ENCODE results near the gene DCAF15.
A peak's percentile ranks its signal among the peaks of the same experiment; 100 is the strongest.

The DCAF15 gene

DNA sequence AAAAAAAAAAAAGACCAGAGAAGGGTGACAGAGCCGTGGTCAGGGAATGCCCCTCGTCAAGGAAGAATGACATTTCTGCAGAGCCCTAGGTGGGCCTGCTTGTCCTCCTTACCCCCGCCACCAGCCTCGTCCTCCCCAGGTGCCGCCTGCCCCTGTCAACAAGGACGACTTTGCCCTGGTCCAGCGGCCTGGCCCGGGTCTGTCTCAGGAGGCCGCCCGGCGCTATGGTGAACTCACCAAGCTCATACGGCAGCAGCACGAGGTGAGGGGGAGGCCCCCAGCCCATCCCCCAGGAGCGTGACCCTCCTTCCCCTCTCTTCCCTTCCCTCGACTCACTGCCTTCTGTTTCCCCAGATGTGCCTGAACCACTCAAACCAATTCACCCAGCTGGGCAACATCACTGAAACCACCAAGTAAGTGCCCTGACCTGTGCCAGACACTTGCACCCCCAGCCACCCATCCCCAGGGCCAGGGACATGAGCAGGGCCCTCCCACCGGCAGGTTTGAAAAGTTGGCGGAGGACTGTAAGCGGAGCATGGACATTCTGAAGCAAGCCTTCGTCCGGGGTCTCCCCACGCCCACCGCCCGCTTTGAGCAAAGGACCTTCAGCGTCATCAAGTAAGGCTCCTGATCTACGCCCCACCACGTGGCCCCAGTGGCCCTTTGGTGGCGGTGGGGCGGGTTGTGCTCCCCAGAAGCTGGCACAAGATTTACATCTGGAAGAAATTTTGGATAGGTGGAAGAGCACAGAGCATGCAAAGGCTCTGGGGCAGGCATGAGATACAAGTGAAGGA is 28.9 kb upstream of the DCAF15 start:
- TF ChIP-seq SUZ12 (IDR thresholded peaks at IDR 0.05; ENCODE audit: extremely low read depth, insufficient read depth, insufficient read length) (no peak), YY1 (IDR thresholded peaks at IDR 0.05; ENCODE audit: insufficient read depth, insufficient read length) (no peak), ZNF274 (IDR thresholded peaks at IDR 0.05; ENCODE audit: low read depth, low read length) (no peak)
- Histone ChIP-seq H3K4me1 (ENCODE audit: insufficient read depth, insufficient read length) (no peaks in the 10 kb centered on the region), H3K27me3 (ENCODE audit: insufficient read depth, insufficient read length) (no peaks in the 10 kb centered on the region), H3K9me3 (ENCODE audit: insufficient read depth, low read length) (peaks cover 15% of the 10 kb centered on the region; the same call in 1 of the 2 replicates), H3K36me3 (ENCODE audit: insufficient read depth, insufficient read length, low read length) (peaks cover 74% of the 10 kb centered on the region), H3K9ac (ENCODE audit: insufficient read length, low read depth) (no peak overlapping the region), H3K4me3 (ENCODE audit: insufficient read length, low read depth) (no peak overlapping the region)
- no peak for DNase-seq (ENCODE audit: low read depth, low spot score)

DNA sequence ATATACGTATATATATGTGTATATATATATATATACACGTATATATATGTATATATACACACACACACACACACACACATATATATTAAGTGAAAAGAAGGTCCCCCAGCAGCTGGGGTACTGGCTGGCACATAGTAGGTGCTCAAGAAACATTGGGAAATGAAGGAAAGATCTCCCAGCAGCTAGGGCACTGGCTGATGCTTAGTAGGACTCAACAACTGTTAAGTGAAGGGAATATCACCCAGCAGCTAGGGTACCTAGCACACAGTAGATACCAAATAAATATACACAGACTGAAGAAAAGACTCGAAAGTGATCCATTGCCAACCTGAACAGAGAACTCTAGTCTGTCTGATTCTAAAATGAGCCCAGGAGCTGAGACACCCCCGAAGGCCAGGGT is 26.3 kb upstream of the DCAF15 start:
- H3K9me3 ChIP-seq (ENCODE audit: insufficient read depth, low read length), result peaks cover 8% of the 10 kb centered on the region; the same call in 1 of the 2 replicates
- no peak for TF ChIP-seq SUZ12 (IDR thresholded peaks at IDR 0.05; ENCODE audit: extremely low read depth, insufficient read depth, insufficient read length)
- no peak for TF ChIP-seq YY1 (IDR thresholded peaks at IDR 0.05; ENCODE audit: insufficient read depth, insufficient read length)
- TF ChIP-seq ZNF274 (IDR thresholded peaks at IDR 0.05; ENCODE audit: low read depth, low read length), result no peak
- no peaks in the 10 kb centered on the region for H3K27me3 ChIP-seq (ENCODE audit: insufficient read depth, insufficient read length)
- H3K4me1 ChIP-seq (ENCODE audit: insufficient read depth, insufficient read length), result peaks cover 6% of the 10 kb centered on the region
- DNase-seq (ENCODE audit: low read depth, low spot score), result no peak
- H3K36me3 ChIP-seq (ENCODE audit: insufficient read depth, insufficient read length, low read length), result peaks cover 65% of the 10 kb centered on the region
- H3K9ac ChIP-seq (ENCODE audit: insufficient read length, low read depth), result no peak overlapping the region
- H3K4me3 ChIP-seq (ENCODE audit: insufficient read length, low read depth), result no peak overlapping the region

DNA sequence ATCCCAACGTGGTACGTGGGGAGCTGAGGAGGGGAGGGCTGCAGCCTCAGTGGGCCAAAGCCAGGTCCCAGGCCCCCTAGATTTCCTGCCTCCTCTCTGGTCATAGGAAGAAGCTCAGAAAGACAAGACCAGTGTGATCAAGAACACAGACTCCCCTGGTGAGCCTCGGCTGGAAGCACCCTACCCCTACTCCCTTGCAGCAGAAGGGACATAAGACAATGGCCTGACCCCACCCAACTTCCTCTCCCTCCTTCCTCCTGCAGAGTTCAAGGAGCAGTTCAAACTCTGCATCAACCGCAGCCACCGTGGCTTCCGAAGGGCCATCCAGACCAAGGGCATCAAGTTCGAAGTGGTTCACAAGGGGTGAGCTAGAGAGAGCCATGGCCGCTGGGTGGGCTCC is 25.6 kb upstream of the DCAF15 start:
- DNase-seq (ENCODE audit: low read depth, low spot score), result no peak
- peaks cover 9% of the 10 kb centered on the region for H3K4me1 ChIP-seq (ENCODE audit: insufficient read depth, insufficient read length)
- TF ChIP-seq YY1 (IDR thresholded peaks at IDR 0.05; ENCODE audit: insufficient read depth, insufficient read length) (no peak), SUZ12 (IDR thresholded peaks at IDR 0.05; ENCODE audit: extremely low read depth, insufficient read depth, insufficient read length) (no peak), ZNF274 (IDR thresholded peaks at IDR 0.05; ENCODE audit: low read depth, low read length) (no peak)
- H3K27me3 ChIP-seq (ENCODE audit: insufficient read depth, insufficient read length), result no peaks in the 10 kb centered on the region
- H3K4me3 ChIP-seq (ENCODE audit: insufficient read length, low read depth), result no peak overlapping the region
- peaks cover 65% of the 10 kb centered on the region for H3K36me3 ChIP-seq (ENCODE audit: insufficient read depth, insufficient read length, low read length)
- no peak overlapping the region for H3K9ac ChIP-seq (ENCODE audit: insufficient read length, low read depth)
- H3K9me3 ChIP-seq (ENCODE audit: insufficient read depth, low read length), result 0 out of 2 replicates have a peak, but pooled peaks cover under 1% of the 10 kb centered on the region

DNA sequence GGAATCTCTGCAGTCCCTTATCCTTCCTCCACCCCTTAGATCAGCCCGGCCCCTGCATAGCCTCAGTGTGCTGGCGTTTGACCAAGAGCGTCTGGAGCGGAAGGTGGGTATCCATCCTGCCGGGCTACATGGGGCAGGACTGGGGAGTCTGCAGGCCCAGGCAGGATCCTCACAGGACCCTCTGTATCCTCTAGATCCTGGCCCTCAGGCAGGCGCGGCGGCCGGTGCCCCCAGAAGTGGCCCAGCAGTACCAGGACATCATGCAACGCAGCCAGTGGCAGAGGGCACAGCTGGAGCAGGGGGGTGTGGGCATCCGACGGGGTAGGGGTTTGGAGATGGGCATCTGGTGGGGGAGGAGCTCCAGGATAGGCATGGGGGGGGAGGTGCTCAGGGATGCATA is 23.0 kb upstream of the DCAF15 start:
- peak overlapping the region; percentile 1 for H3K9ac ChIP-seq (ENCODE audit: insufficient read length, low read depth)
- peaks cover 51% of the 10 kb centered on the region for H3K36me3 ChIP-seq (ENCODE audit: insufficient read depth, insufficient read length, low read length)
- TF ChIP-seq ZNF274 (IDR thresholded peaks at IDR 0.05; ENCODE audit: low read depth, low read length) (no peak), YY1 (IDR thresholded peaks at IDR 0.05; ENCODE audit: insufficient read depth, insufficient read length) (no peak), SUZ12 (IDR thresholded peaks at IDR 0.05; ENCODE audit: extremely low read depth, insufficient read depth, insufficient read length) (no peak)
- no peaks in the 10 kb centered on the region for H3K27me3 ChIP-seq (ENCODE audit: insufficient read depth, insufficient read length)
- H3K4me3 ChIP-seq (ENCODE audit: insufficient read length, low read depth), result no peak overlapping the region
- H3K4me1 ChIP-seq (ENCODE audit: insufficient read depth, insufficient read length), result peaks cover 10% of the 10 kb centered on the region
- H3K9me3 ChIP-seq (ENCODE audit: insufficient read depth, low read length), result no peaks in the 10 kb centered on the region
- no peak for DNase-seq (ENCODE audit: low read depth, low spot score)

DNA sequence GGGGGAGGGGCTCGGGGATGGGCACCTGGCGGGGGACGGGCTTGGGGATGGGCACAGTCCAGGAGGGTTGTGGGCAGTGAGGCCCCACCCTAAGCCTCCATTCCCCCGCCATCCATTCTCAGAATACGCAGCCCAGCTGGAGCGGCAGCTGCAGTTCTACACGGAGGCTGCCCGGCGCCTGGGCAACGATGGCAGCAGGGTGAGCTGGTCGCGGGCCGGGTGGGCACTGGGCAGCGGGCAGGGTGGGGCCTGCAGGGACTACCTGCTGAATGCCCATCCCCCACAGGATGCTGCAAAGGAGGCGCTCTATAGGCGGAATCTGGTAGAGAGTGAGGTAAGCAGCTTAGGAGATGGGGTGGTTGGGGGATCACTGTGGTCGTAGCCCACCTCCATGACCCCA is 22.4 kb upstream of the DCAF15 start:
- peaks cover 16% of the 10 kb centered on the region for H3K4me1 ChIP-seq (ENCODE audit: insufficient read depth, insufficient read length)
- no peak overlapping the region for H3K4me3 ChIP-seq (ENCODE audit: insufficient read length, low read depth)
- peaks cover 45% of the 10 kb centered on the region for H3K36me3 ChIP-seq (ENCODE audit: insufficient read depth, insufficient read length, low read length)
- H3K9me3 ChIP-seq (ENCODE audit: insufficient read depth, low read length), result no peaks in the 10 kb centered on the region
- no peak for TF ChIP-seq YY1 (IDR thresholded peaks at IDR 0.05; ENCODE audit: insufficient read depth, insufficient read length)
- no peak for TF ChIP-seq ZNF274 (IDR thresholded peaks at IDR 0.05; ENCODE audit: low read depth, low read length)
- TF ChIP-seq SUZ12 (IDR thresholded peaks at IDR 0.05; ENCODE audit: extremely low read depth, insufficient read depth, insufficient read length), result no peak
- H3K27me3 ChIP-seq (ENCODE audit: insufficient read depth, insufficient read length), result no peaks in the 10 kb centered on the region
- DNase-seq (ENCODE audit: low read depth, low spot score), result no peak
- H3K9ac ChIP-seq (ENCODE audit: insufficient read length, low read depth), result peak overlapping the region; percentile 17

DNA sequence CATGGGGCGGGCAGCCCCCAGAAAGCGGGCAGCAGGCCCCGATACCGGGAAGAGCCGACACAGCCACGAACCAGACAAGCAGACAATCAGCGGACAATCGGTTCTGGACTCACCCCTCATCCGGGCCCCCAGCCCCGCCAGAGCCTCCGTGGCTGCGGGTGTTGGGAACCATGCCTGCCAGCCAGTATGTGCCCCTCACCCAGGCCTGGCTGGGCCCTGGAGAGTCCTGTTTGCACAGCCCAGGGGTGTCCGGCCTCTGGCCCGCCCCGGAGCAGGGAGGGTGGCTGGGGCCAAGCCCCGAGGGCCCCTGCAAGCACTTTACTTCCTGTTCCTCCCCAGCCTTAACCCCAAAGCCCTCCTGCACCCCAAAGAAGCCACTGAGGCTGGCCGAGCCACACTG is 21.9 kb upstream of the DCAF15 start:
- H3K36me3 ChIP-seq (ENCODE audit: insufficient read depth, insufficient read length, low read length), result peaks cover 42% of the 10 kb centered on the region
- no peaks in the 10 kb centered on the region for H3K9me3 ChIP-seq (ENCODE audit: insufficient read depth, low read length)
- TF ChIP-seq SUZ12 (IDR thresholded peaks at IDR 0.05; ENCODE audit: extremely low read depth, insufficient read depth, insufficient read length) (no peak), ZNF274 (IDR thresholded peaks at IDR 0.05; ENCODE audit: low read depth, low read length) (no peak), YY1 (IDR thresholded peaks at IDR 0.05; ENCODE audit: insufficient read depth, insufficient read length) (no peak)
- peaks cover 18% of the 10 kb centered on the region for H3K4me1 ChIP-seq (ENCODE audit: insufficient read depth, insufficient read length)
- no peak overlapping the region for H3K4me3 ChIP-seq (ENCODE audit: insufficient read length, low read depth)
- no peak for DNase-seq (ENCODE audit: low read depth, low spot score)
- H3K9ac ChIP-seq (ENCODE audit: insufficient read length, low read depth), result peak overlapping the region; percentile 17
- H3K27me3 ChIP-seq (ENCODE audit: insufficient read depth, insufficient read length), result no peaks in the 10 kb centered on the region

DNA sequence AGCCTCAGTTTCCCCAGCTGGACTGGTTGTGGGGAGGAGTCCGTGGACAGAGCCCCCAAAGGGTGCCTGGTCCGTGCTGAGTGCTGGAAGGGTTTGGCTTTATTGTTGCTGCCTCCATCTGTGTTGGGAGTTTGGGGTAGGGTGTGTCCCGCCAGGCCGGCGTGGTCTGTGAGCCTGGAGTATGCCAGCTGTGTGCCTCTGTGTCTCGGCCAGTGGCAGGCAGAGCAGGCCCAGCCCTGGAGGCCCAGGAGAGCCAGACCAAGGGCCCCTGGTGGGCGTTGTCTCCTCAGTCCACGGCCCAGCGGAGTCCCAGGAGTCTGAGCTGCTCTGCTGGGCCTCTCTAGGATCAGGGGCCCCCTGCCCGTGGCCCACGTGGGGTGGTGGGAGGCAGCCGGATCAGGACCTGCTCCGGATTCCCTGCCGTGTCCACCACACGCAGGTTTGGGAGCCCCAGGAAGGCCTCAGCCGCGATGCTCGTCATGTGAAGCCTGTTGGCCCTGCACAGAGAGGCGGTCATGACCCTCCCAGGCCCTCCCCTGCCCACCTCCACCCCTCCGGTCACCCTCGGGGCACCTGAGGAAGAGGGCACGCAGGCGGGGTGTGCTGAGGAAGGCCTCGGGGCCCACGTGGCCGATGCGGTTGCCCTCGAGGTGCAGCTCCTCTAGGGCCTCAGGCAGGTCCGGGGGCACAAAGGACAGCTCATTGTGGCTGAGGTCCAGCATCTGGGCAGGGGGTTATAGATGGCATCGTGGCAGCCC is 20.7 kb upstream of the DCAF15 start:
- DNase-seq (ENCODE audit: low read depth, low spot score), result no peak
- Histone ChIP-seq H3K9ac (ENCODE audit: insufficient read length, low read depth) (no peak overlapping the region), H3K4me3 (ENCODE audit: insufficient read length, low read depth) (no peak overlapping the region), H3K4me1 (ENCODE audit: insufficient read depth, insufficient read length) (peaks cover 26% of the 10 kb centered on the region), H3K36me3 (ENCODE audit: insufficient read depth, insufficient read length, low read length) (peaks cover 36% of the 10 kb centered on the region), H3K27me3 (ENCODE audit: insufficient read depth, insufficient read length) (peaks cover 5% of the 10 kb centered on the region), H3K9me3 (ENCODE audit: insufficient read depth, low read length) (no peaks in the 10 kb centered on the region)
- TF ChIP-seq YY1 (IDR thresholded peaks at IDR 0.05; ENCODE audit: insufficient read depth, insufficient read length) (no peak), ZNF274 (IDR thresholded peaks at IDR 0.05; ENCODE audit: low read depth, low read length) (no peak), SUZ12 (IDR thresholded peaks at IDR 0.05; ENCODE audit: extremely low read depth, insufficient read depth, insufficient read length) (no peak)

All from NT2/D1 (cell line).